RWPE1 (cell line): Measurements from ENCODE around the gene ESYT2.
"Not testable (repeated sequence)": the region's sequence is repeated elsewhere in the genome, so short reads cannot be mapped to it uniquely, and the experiment has no call there.

Source experiments
- CTCF ChIA-PET: fragments of 350-600 bp; sonication (Branson Sonifier 250); formaldehyde crosslinking; extraction: SDS; loops from one replicate; lab custom pipeline; 2021; lab: Yijun Ruan, JAX
- POLR2A ChIA-PET: fragments of 400-600 bp; formaldehyde crosslinking; extraction: SDS; loops from one replicate; lab custom pipeline; 2020; ENCODE audit warnings: antibody characterized with exemption; ENCODE audit not compliant: low non-redundant PET; lab: Yijun Ruan, JAX
- DNase-seq: peaks from one replicate; pipeline ENCODE4 v3.0.0; 2012; ENCODE audit warnings: low spot score
- H3K27ac ChIP-seq: fragments of 450-650 bp; 2 replicates; pipeline ENCODE4 v1.5.1; 2017
- CTCF ChIP-seq: fragments of 450-650 bp; conservative IDR thresholded peaks from 2 replicates; pipeline ENCODE4 v1.5.1; 2017; ENCODE audit warnings: low read depth, mild to moderate bottlenecking

ESYT2 gene

GRCh38 chr7:158702196-158702595 is 127.1 kb downstream of the ESYT2 start:
- no peak for DNase-seq
- CTCF ChIA-PET = no interaction called here
- no peak for TF ChIP-seq CTCF
- no peak overlapping the region for H3K27ac ChIP-seq
- POLR2A ChIA-PET = no interaction called here

DNA sequence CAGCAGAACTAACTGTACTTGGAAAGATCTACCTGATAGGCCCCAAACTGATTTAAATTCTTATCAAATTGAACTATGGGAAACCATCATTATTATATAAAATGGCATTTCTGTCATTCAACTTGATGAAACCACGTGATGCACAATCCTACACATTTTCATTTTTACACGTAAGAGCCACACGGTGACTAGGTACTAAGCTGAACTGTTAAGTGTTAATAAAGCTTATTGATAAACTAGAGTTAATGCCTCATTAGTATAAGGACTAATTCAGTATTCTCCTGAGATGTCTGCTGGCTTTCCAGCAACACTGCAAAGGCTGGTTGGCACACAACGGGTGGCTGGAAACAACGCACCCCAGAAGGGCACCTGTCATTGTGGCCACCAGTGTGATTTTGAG is 129.3 kb downstream of the ESYT2 start:
- no peak overlapping the region for H3K27ac ChIP-seq
- no peak for DNase-seq
- no peak for TF ChIP-seq CTCF
- ChIA-PET POLR2A (no interaction called here), CTCF (no interaction called here)

- CTCF ChIA-PET = interaction anchor here (0.6 kb wide), 1 partner anchor 362 kb away, joined by 4 read pairs; no protein-coding TSS in a partner anchor
- no peak overlapping the region for H3K27ac ChIP-seq
- no peak for DNase-seq
- POLR2A ChIA-PET = no interaction called here
- no peak for TF ChIP-seq CTCF
Observed at GRCh38 chr7:158699341-158699740, 130.0 kb downstream of the ESYT2 start.

DNA sequence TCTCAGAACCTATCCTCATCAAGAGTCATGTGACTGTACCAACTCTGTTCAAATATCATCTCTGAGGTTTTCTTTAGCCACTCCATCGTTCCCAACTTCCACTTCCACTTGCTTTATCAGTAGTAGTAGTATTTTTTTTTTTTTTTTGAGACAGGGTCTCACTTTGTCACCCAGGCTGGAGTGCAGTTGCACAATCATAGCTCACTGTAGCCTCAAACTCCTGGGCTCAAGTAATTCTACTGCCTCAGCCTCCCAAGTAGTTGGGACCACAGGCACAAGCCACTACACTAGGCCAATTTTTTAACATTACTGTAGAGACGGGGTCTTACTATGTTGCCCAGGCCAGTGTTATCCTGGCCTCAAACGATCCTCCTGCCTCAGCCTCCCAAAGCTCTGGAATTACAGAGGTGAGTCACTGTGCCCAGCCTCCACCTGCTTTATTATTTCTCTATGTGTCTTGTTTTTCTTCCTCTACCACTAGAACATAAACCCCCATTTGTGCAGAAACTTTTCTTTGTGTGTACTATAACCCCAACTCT is 130.6 kb downstream of the ESYT2 start:
- POLR2A ChIA-PET = no interaction called here
- no peak overlapping the region for H3K27ac ChIP-seq
- no peak for DNase-seq
- CTCF ChIA-PET = interaction anchor here (0.6 kb wide), 1 partner anchor 363 kb away, joined by 4 read pairs; no protein-coding TSS in a partner anchor
- no peak for TF ChIP-seq CTCF

- DNase-seq, H3K27ac ChIP-seq, CTCF ChIA-PET: not testable (repeated sequence)
- POLR2A ChIA-PET = interaction anchor here (0.6 kb wide), 1 partner anchor 45 kb away, joined by 3 read pairs; no protein-coding TSS in a partner anchor
Observed at GRCh38 chr7:158697597-158697996, 131.7 kb downstream of the ESYT2 start.

- ChIA-PET CTCF (interaction anchor here (0.6 to 0.7 kb wide), 6 partner anchors 163 to 453 kb away, joined by 3 to 4 read pairs (median 4); no protein-coding TSS in a partner anchor), POLR2A (no interaction called here)
- TF ChIP-seq CTCF = peak; percentile 41
- H3K27ac ChIP-seq = no peak overlapping the region
- DNase-seq = peak; percentile 15
Observed at GRCh38 chr7:158695726-158696452, 133.4 kb downstream of the ESYT2 start.

DNA sequence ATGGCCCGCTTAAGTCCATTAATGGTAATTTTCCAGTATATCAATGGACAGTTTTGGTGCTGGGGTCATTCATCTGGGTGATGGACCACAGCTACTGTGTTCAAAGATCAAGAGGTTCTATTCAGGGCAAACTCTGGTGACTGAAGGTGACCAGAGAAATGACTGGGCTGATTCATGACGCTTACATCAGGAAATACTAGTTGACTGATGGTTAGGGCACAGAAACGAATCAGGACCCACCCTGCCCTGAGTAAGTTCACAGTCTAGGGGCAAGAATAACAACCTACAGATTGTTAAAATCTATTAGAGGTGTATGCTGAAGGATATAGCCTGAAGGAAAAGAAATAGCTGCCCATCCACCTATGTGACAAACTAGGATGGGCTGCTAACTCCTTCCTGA is 134.3 kb downstream of the ESYT2 start:
- POLR2A ChIA-PET = no interaction called here
- DNase-seq = no peak
- H3K27ac ChIP-seq = no peak overlapping the region
- CTCF ChIA-PET = no interaction called here
- TF ChIP-seq CTCF = no peak
